ENCODE results near the gene VAMP5.

Gene VAMP5

GRCh38 chr2:85575739-85576138 lies 8.5 kb upstream of the VAMP5 start:
- no peak for DNase-seq
- Histone ChIP-seq H3K27me3 (replicated peaks in 2 of 5; ENCODE audit: control insufficient read depth in 4 of 5, insufficient read depth in 5 of 5, low read length in 4 of 5) (no peaks in the 10 kb centered on the region), H3K9me3 (ENCODE audit: control extremely low read depth in 1 of 5, control insufficient read depth in 4 of 5, insufficient read depth in 2 of 5, low read depth in 1 of 5, low read length in 4 of 5) (no peaks in the 10 kb centered on the region), H3K27ac (ENCODE audit: insufficient read depth in 1 of 2, low read depth in 1 of 2, low read length in 2 of 2, poor library complexity in 1 of 2, severe bottlenecking in 2 of 2) (no peak overlapping the region), H3K36me3 (ENCODE audit: control insufficient read depth in 4 of 4, insufficient read depth in 4 of 4, low read length in 3 of 4) (peaks cover 0 to 11% (median 3%) of the 10 kb centered on the region in 4 experiments), H3K4me3 (ENCODE audit: control insufficient read depth in 1 of 7, extremely low read depth in 1 of 7, insufficient read depth in 4 of 7, low read depth in 2 of 7, low read length in 6 of 7) (no peak overlapping the region), H3K4me1 (ENCODE audit: control extremely low read depth in 1 of 4, control insufficient read depth in 4 of 4, insufficient read depth in 4 of 4, low read length in 3 of 4) (peaks cover 12 to 44% (median 39%) of the 10 kb centered on the region in 4 experiments)
- WGBS (ENCODE audit: insufficient coverage), result 100% methylated on average over 7 of the region's 8 CpGs
- POLR2A ChIA-PET, result no interaction called here
- CTCF ChIA-PET, result interaction anchor here (0.7 to 1.2 kb wide), 3 partner anchors 12 to 28 kb away, joined by 3 to 5 read pairs (median 5); no protein-coding TSS in a partner anchor

DNA sequence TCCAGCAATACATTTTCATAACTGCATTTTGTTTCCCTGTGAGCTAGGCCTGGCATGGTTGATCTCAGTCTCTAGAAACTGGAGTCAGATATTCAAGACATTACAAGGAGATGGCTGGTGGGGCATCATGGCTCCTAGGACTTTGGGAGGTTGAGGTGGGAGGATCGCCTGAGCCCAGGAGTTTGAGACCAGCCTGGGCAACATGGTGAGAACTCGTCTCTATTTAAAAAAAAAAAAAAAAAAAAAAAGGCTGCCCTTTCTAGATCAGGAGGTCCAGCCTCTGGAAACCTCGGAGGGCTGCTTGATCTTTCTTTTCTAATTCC lies 7.2 kb upstream of the VAMP5 start:
- Histone ChIP-seq H3K9me3 (ENCODE audit: control extremely low read depth in 1 of 5, control insufficient read depth in 4 of 5, insufficient read depth in 2 of 5, low read depth in 1 of 5, low read length in 4 of 5) (no peaks in the 10 kb centered on the region), H3K4me1 (ENCODE audit: control extremely low read depth in 1 of 4, control insufficient read depth in 4 of 4, insufficient read depth in 4 of 4, low read length in 3 of 4) (peaks cover 12 to 47% (median 43%) of the 10 kb centered on the region in 4 experiments), H3K36me3 (ENCODE audit: control insufficient read depth in 4 of 4, insufficient read depth in 4 of 4, low read length in 3 of 4) (peaks cover 4 to 22% (median 11%) of the 10 kb centered on the region in 4 experiments), H3K4me3 (ENCODE audit: control insufficient read depth in 1 of 7, extremely low read depth in 1 of 7, insufficient read depth in 4 of 7, low read depth in 2 of 7, low read length in 6 of 7) (peak overlapping the region in 6 of 7 experiments; percentile 38 to 92 (median 74)), H3K27me3 (replicated peaks in 2 of 5; ENCODE audit: control insufficient read depth in 4 of 5, insufficient read depth in 5 of 5, low read length in 4 of 5) (no peaks in the 10 kb centered on the region), H3K27ac (ENCODE audit: insufficient read depth in 1 of 2, low read depth in 1 of 2, low read length in 2 of 2, poor library complexity in 1 of 2, severe bottlenecking in 2 of 2) (peak overlapping the region; percentile 91 to 95)
- 10% methylated on average over 2 of the region's 3 CpGs for WGBS (ENCODE audit: insufficient coverage)
- DNase-seq, result no peak
- POLR2A ChIA-PET, result interaction anchor here (1.0 to 1.1 kb wide), 3 partner anchors 25 to 123 kb away, joined by 3 to 5 read pairs (median 3); partner anchors contain the start of genes MAT2A and TMEM150A
- CTCF ChIA-PET, result interaction anchor here (0.6 to 2.3 kb wide), 8 partner anchors 10 to 28 kb away, joined by 3 to 10 read pairs (median 4); partner anchors contain the start of genes RNF181 and TMEM150A

DNA sequence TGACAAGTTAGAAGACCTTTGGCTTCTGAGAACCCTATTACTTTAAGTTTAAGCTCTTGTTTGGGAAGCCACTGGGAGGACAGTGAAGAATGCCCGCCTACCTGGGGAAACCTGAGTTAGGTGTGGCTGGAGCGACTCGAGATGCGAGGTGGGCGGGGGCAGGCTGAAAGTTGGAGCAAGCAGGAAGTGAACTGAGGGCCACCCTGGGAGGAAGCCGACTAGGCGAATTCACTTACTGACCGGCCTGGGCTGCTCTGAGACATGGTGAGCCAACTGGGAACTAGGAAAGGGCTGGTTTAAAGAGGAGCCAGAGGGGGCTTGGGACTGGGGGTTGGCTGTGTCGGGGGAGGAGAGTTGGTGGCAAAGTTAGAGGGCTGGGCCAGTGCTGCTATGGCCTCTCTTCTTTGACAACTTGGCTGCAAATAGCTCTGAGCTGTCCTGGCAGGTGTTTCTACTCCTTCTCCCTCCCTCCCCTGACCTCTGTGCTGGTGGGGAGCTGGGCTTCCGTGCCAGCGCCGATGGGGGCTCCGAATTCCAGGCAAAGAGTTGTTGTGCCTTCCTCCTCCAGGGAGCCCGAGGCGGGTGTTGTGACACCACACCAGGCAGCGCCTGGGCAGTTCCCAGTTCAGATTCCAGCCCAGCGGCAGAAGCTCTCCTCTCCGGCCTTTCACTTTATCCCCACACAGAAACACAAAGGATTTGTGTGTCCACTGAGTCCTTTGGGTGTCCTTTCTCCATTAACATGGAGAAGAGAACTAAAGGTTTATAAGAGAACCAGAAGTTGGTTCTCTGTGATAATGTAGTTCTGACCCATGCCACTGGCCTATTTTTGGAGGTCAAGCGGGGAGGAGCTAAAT lies 6.6 kb upstream of the VAMP5 start, which contains the start of gene VAMP8:
Gene VAMP8, plus strand, starts transcription at position 201 of the 857 bp plus-strand sequence. Its CDS starts 61 bp downstream, at position 262.
- peaks cover 4 to 27% (median 15%) of the 10 kb centered on the region in 4 experiments for H3K36me3 ChIP-seq (ENCODE audit: control insufficient read depth in 4 of 4, insufficient read depth in 4 of 4, low read length in 3 of 4)
- ChIA-PET CTCF (interaction anchor here (0.6 to 2.3 kb wide), 12 partner anchors 10 to 185 kb away, joined by 3 to 18 read pairs (median 4); partner anchors contain the start of genes RNF181 and TMEM150A), POLR2A (interaction anchor here (1.0 to 1.3 kb wide), 6 partner anchors 10 to 124 kb away, joined by 3 to 9 read pairs (median 3); partner anchors contain the start of genes MAT2A and TMEM150A)
- WGBS (ENCODE audit: insufficient coverage), result 2% methylated on average over 8 of the region's 19 CpGs
- no peaks in the 10 kb centered on the region for H3K9me3 ChIP-seq (ENCODE audit: control extremely low read depth in 1 of 5, control insufficient read depth in 4 of 5, insufficient read depth in 2 of 5, low read depth in 1 of 5, low read length in 4 of 5)
- H3K4me3 ChIP-seq (ENCODE audit: control insufficient read depth in 1 of 7, extremely low read depth in 1 of 7, insufficient read depth in 4 of 7, low read depth in 2 of 7, low read length in 6 of 7), result peak within 1 kb of the TSS; percentile 37 to 92 (median 72)
- peak in 2 of 3 donors; percentile 44 to 61 for DNase-seq
- peak within 1 kb of the TSS; percentile 91 to 95 for H3K27ac ChIP-seq (ENCODE audit: insufficient read depth in 1 of 2, low read depth in 1 of 2, low read length in 2 of 2, poor library complexity in 1 of 2, severe bottlenecking in 2 of 2)
- H3K4me1 ChIP-seq (ENCODE audit: control extremely low read depth in 1 of 4, control insufficient read depth in 4 of 4, insufficient read depth in 4 of 4, low read length in 3 of 4), result peaks cover 12 to 52% (median 45%) of the 10 kb centered on the region in 4 experiments
- H3K27me3 ChIP-seq (replicated peaks in 2 of 5; ENCODE audit: control insufficient read depth in 4 of 5, insufficient read depth in 5 of 5, low read length in 4 of 5), result no peaks in the 10 kb centered on the region

GRCh38 chr2:85578243-85579180 lies 5.7 kb upstream of the VAMP5 start:
- peak overlapping the region; percentile 91 to 95 for H3K27ac ChIP-seq (ENCODE audit: insufficient read depth in 1 of 2, low read depth in 1 of 2, low read length in 2 of 2, poor library complexity in 1 of 2, severe bottlenecking in 2 of 2)
- CTCF ChIA-PET, result interaction anchor here (0.7 to 2.3 kb wide), 11 partner anchors 9 to 186 kb away, joined by 3 to 18 read pairs (median 5); partner anchors contain the start of genes RNF181 and TMEM150A

DNA sequence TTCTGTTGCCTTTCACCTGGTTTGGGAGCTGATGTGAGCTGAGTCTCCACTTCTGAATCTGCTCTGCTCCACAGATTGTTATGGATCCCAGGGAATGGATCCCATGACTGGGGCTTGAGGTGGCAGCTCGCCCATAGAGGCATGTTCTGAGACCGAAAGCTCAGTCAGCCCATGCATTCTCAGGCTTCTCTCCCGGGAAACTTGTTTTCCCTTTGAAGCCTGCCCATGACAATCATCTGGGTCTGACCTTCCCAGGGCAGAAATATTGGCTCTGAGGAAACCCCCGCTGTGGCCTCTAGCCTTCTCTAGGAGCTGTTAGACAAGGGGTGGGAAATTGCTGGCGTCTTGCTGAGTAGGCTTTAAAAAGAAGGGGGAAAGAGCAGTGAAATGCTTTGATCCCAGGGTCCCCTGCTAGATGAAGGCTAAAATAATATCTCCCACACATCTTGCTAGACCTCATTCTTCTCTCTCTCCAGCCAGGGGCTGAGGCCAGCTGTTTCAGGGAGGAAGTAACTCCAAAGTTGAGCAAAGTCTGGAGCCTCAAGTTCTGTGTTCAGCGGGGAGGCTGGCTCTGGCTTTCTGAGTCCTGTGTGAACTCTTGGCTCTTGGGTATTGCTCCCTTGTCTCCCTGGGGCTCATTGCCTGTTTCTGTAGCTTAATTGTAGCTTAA lies 4.8 kb upstream of the VAMP5 start:
- Histone ChIP-seq H3K9me3 (ENCODE audit: control extremely low read depth in 1 of 5, control insufficient read depth in 4 of 5, insufficient read depth in 2 of 5, low read depth in 1 of 5, low read length in 4 of 5) (no peaks in the 10 kb centered on the region), H3K27ac (ENCODE audit: insufficient read depth in 1 of 2, low read depth in 1 of 2, low read length in 2 of 2, poor library complexity in 1 of 2, severe bottlenecking in 2 of 2) (peak overlapping the region; percentile 91 to 95), H3K4me1 (ENCODE audit: control extremely low read depth in 1 of 4, control insufficient read depth in 4 of 4, insufficient read depth in 4 of 4, low read length in 3 of 4) (peaks cover 12 to 62% (median 52%) of the 10 kb centered on the region in 4 experiments), H3K4me3 (ENCODE audit: control insufficient read depth in 1 of 7, extremely low read depth in 1 of 7, insufficient read depth in 4 of 7, low read depth in 2 of 7, low read length in 6 of 7) (peak overlapping the region in 6 of 7 experiments; percentile 67 to 92 (median 74)), H3K27me3 (replicated peaks in 2 of 5; ENCODE audit: control insufficient read depth in 4 of 5, insufficient read depth in 5 of 5, low read length in 4 of 5) (no peaks in the 10 kb centered on the region), H3K36me3 (ENCODE audit: control insufficient read depth in 4 of 4, insufficient read depth in 4 of 4, low read length in 3 of 4) (peaks cover 5 to 42% (median 20%) of the 10 kb centered on the region in 4 experiments)
- CTCF ChIA-PET, result interaction anchor here (0.6 to 2.3 kb wide), 7 partner anchors 9 to 526 kb away, joined by 3 to 18 read pairs (median 4); no protein-coding TSS in a partner anchor
- peak in 1 of 3 donors; percentile 52 for DNase-seq
- 31% methylated on average over 4 of the region's 6 CpGs for WGBS (ENCODE audit: insufficient coverage)
- POLR2A ChIA-PET, result interaction anchor here (1.0 to 1.3 kb wide), 3 partner anchors 23 to 41 kb away, joined by 3 read pairs; partner anchors contain the start of genes MAT2A and TMEM150A

More at GRCh38 chr2:85578243-85579180, 5.7 kb upstream of the VAMP5 start:
- Histone ChIP-seq H3K9me3 (ENCODE audit: control extremely low read depth in 1 of 5, control insufficient read depth in 4 of 5, insufficient read depth in 2 of 5, low read depth in 1 of 5, low read length in 4 of 5) (no peaks in the 10 kb centered on the region), H3K4me1 (ENCODE audit: control extremely low read depth in 1 of 4, control insufficient read depth in 4 of 4, insufficient read depth in 4 of 4, low read length in 3 of 4) (peaks cover 12 to 54% (median 48%) of the 10 kb centered on the region in 4 experiments), H3K4me3 (ENCODE audit: control insufficient read depth in 1 of 7, extremely low read depth in 1 of 7, insufficient read depth in 4 of 7, low read depth in 2 of 7, low read length in 6 of 7) (peak overlapping the region; percentile 35 to 92 (median 72)), H3K36me3 (ENCODE audit: control insufficient read depth in 4 of 4, insufficient read depth in 4 of 4, low read length in 3 of 4) (peaks cover 5 to 36% (median 20%) of the 10 kb centered on the region in 4 experiments), H3K27me3 (replicated peaks in 2 of 5; ENCODE audit: control insufficient read depth in 4 of 5, insufficient read depth in 5 of 5, low read length in 4 of 5) (no peaks in the 10 kb centered on the region)
- POLR2A ChIA-PET, result interaction anchor here (0.7 to 1.3 kb wide), 5 partner anchors 9 to 40 kb away, joined by 3 to 9 read pairs (median 3); partner anchors contain the start of genes MAT2A, RNF181 and TMEM150A
- DNase-seq, result peak in 2 of 3 donors; percentile 89 to 93
- WGBS (ENCODE audit: insufficient coverage), result under 1% methylated on average over 16 of the region's 19 CpGs

GRCh38 chr2:85580206-85580605 lies 4.0 kb upstream of the VAMP5 start:
- CTCF ChIA-PET, result interaction anchor here (0.6 to 2.0 kb wide), 3 partner anchors 11 to 29 kb away, joined by 3 to 9 read pairs (median 3); no protein-coding TSS in a partner anchor

More at GRCh38 chr2:85580206-85580605, 4.0 kb upstream of the VAMP5 start:
- Histone ChIP-seq H3K27me3 (replicated peaks in 2 of 5; ENCODE audit: control insufficient read depth in 4 of 5, insufficient read depth in 5 of 5, low read length in 4 of 5) (no peaks in the 10 kb centered on the region), H3K27ac (ENCODE audit: insufficient read depth in 1 of 2, low read depth in 1 of 2, low read length in 2 of 2, poor library complexity in 1 of 2, severe bottlenecking in 2 of 2) (peak overlapping the region; percentile 91 to 95), H3K36me3 (ENCODE audit: control insufficient read depth in 4 of 4, insufficient read depth in 4 of 4, low read length in 3 of 4) (peaks cover 5 to 47% (median 20%) of the 10 kb centered on the region in 4 experiments), H3K9me3 (ENCODE audit: control extremely low read depth in 1 of 5, control insufficient read depth in 4 of 5, insufficient read depth in 2 of 5, low read depth in 1 of 5, low read length in 4 of 5) (no peaks in the 10 kb centered on the region), H3K4me1 (ENCODE audit: control extremely low read depth in 1 of 4, control insufficient read depth in 4 of 4, insufficient read depth in 4 of 4, low read length in 3 of 4) (peaks cover 17 to 70% (median 59%) of the 10 kb centered on the region in 4 experiments), H3K4me3 (ENCODE audit: control insufficient read depth in 1 of 7, extremely low read depth in 1 of 7, insufficient read depth in 4 of 7, low read depth in 2 of 7, low read length in 6 of 7) (peak overlapping the region in 4 of 7 experiments; percentile 72 to 92 (median 78))
- POLR2A ChIA-PET, result no interaction called here
- 100% methylated on average over 2 of the region's 3 CpGs for WGBS (ENCODE audit: insufficient coverage)
- no peak for DNase-seq

Measured in common myeloid progenitor, CD34-positive (primary cell).